Activated naive CD8-positive, alpha-beta T cell treated with anti-CD3 and anti-CD28 coated beads, Interleukin-2, amount 50 U/mL, for 24 hours (primary cell): ENCODE measurements around the gene GALNT15.

Experiments used
- ATAC-seq: fragments of 150-1000 bp; cut with Tn5 transposase; one replicate; pipeline ENCODE4 v1.10.0; 2021
- DNase-seq: peaks from one replicate; pipeline ENCODE4 v3.0.0; 2021
- H3K27ac Mint-ChIP-seq: one replicate; pipeline ENCODE4 v1.8.0; 2021; ENCODE audit warnings: mild to moderate bottlenecking, mixed read lengths
- H3K27me3 Mint-ChIP-seq: one replicate; pipeline ENCODE4 v1.8.0; 2021; ENCODE audit warnings: mixed read lengths
- H3K36me3 Mint-ChIP-seq: one replicate; pipeline ENCODE4 v1.8.0; 2021; ENCODE audit warnings: low read depth, mixed read lengths
- H3K4me1 Mint-ChIP-seq: one replicate; pipeline ENCODE4 v1.8.0; 2021; ENCODE audit warnings: mixed read lengths
- H3K4me3 Mint-ChIP-seq: one replicate; pipeline ENCODE4 v1.8.0; 2021; ENCODE audit warnings: mild to moderate bottlenecking, moderate library complexity, mixed read lengths
- H3K9me3 Mint-ChIP-seq: one replicate; pipeline ENCODE4 v1.8.0; 2021; ENCODE audit warnings: mixed read lengths

GALNT15 gene, protein sequence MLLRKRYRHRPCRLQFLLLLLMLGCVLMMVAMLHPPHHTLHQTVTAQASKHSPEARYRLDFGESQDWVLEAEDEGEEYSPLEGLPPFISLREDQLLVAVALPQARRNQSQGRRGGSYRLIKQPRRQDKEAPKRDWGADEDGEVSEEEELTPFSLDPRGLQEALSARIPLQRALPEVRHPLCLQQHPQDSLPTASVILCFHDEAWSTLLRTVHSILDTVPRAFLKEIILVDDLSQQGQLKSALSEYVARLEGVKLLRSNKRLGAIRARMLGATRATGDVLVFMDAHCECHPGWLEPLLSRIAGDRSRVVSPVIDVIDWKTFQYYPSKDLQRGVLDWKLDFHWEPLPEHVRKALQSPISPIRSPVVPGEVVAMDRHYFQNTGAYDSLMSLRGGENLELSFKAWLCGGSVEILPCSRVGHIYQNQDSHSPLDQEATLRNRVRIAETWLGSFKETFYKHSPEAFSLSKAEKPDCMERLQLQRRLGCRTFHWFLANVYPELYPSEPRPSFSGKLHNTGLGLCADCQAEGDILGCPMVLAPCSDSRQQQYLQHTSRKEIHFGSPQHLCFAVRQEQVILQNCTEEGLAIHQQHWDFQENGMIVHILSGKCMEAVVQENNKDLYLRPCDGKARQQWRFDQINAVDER

GRCh38 chr3:16174389-16174788 is at the start of gene GALNT15:
Gene GALNT15, plus strand, starts transcription at chr3:16174680. Its CDS starts 472 bp downstream, at chr3:16175152.
- H3K9me3 Mint-ChIP-seq: peaks cover 4% of the 10 kb centered on the region
- H3K36me3 Mint-ChIP-seq: no peaks in the 10 kb centered on the region
- H3K27ac Mint-ChIP-seq: no peak within 1 kb of the TSS
- DNase-seq: no peak
- H3K27me3 Mint-ChIP-seq: peaks cover 15% of the 10 kb centered on the region
- no peaks in the 10 kb centered on the region for H3K4me1 Mint-ChIP-seq
- ATAC-seq: no peak
- H3K4me3 Mint-ChIP-seq: no peak within 1 kb of the TSS

- Mint-ChIP-seq H3K36me3 (no peaks in the 10 kb centered on the region), H3K27me3 (peaks cover 1% of the 10 kb centered on the region), H3K27ac (no peak overlapping the region), H3K4me1 (no peaks in the 10 kb centered on the region), H3K9me3 (no peaks in the 10 kb centered on the region), H3K4me3 (no peak overlapping the region)
- no peak for ATAC-seq
- DNase-seq: no peak
Measured at GRCh38 chr3:16126634-16127033, 47.8 kb upstream of the GALNT15 start.

DNA sequence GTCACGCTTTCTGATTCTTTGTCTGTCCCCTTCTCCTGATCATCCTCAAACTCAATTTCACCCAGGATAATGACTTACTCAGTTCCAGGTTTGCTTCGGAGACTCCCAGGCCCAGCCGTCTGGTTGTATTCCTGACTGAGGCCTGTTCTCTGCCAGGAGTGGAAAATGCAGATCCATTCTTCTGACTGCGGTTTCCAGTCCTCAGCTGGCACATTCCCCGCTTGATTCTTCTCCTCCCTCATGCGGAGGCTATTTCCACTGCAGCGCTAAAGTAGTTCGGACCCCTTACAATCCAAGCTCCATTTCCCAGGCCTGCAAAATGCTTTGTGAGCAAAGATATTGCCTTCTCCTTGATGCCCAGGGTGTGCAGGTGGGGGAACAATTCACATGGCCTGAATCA is 47.2 kb upstream of the GALNT15 start:
- Mint-ChIP-seq H3K4me3 (no peak overlapping the region), H3K9me3 (no peaks in the 10 kb centered on the region), H3K27ac (no peak overlapping the region), H3K27me3 (peaks cover 2% of the 10 kb centered on the region), H3K36me3 (no peaks in the 10 kb centered on the region), H3K4me1 (no peaks in the 10 kb centered on the region)
- no peak for ATAC-seq
- DNase-seq: no peak

DNA sequence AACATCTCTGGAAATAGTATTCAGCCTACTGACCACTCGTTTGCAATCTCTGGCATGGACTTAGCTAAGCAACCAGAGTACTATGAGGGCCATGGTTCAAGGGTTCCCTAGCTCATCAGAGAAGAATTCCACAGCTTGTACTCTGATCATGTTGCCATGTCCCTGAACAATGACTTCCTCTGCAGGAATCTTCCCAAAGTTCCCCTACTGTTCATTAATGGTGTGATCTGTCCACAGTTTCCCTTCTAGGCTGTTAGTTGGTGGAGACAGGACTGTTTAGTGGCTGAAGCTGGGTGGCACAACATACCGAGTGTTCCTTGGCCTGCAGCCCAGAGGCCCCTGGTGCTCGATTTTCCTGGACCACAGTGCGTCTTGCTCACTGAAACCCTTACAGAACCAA is 44.4 kb upstream of the GALNT15 start:
- DNase-seq: no peak
- no peak overlapping the region for H3K27ac Mint-ChIP-seq
- no peak for ATAC-seq
- no peaks in the 10 kb centered on the region for H3K9me3 Mint-ChIP-seq
- H3K27me3 Mint-ChIP-seq: peaks cover 2% of the 10 kb centered on the region
- no peaks in the 10 kb centered on the region for H3K36me3 Mint-ChIP-seq
- no peaks in the 10 kb centered on the region for H3K4me1 Mint-ChIP-seq
- no peak overlapping the region for H3K4me3 Mint-ChIP-seq

GRCh38 chr3:16132190-16132589 is 42.3 kb upstream of the GALNT15 start:
- peaks cover 2% of the 10 kb centered on the region for H3K27me3 Mint-ChIP-seq
- DNase-seq: no peak

GRCh38 chr3:16132928-16133327 is 41.6 kb upstream of the GALNT15 start:
- Mint-ChIP-seq H3K9me3 (peaks cover 11% of the 10 kb centered on the region), H3K27me3 (peaks cover 2% of the 10 kb centered on the region), H3K27ac (no peak overlapping the region), H3K4me1 (no peaks in the 10 kb centered on the region), H3K4me3 (no peak overlapping the region), H3K36me3 (no peaks in the 10 kb centered on the region)
- ATAC-seq (no peak), DNase-seq (no peak)

More at GRCh38 chr3:16132190-16132589, 42.3 kb upstream of the GALNT15 start:
- H3K4me3 Mint-ChIP-seq: no peak overlapping the region
- no peak overlapping the region for H3K27ac Mint-ChIP-seq
- no peak for ATAC-seq
- no peaks in the 10 kb centered on the region for H3K36me3 Mint-ChIP-seq
- H3K9me3 Mint-ChIP-seq: peaks cover 9% of the 10 kb centered on the region
- H3K4me1 Mint-ChIP-seq: no peaks in the 10 kb centered on the region

GRCh38 chr3:16134173-16134928 is 40.1 kb upstream of the GALNT15 start:
- H3K9me3 Mint-ChIP-seq: peaks cover 11% of the 10 kb centered on the region
- no peaks in the 10 kb centered on the region for H3K4me1 Mint-ChIP-seq
- DNase-seq (no peak), ATAC-seq (no peak)
- H3K27ac Mint-ChIP-seq: no peak overlapping the region
- peaks cover 2% of the 10 kb centered on the region for H3K27me3 Mint-ChIP-seq
- no peaks in the 10 kb centered on the region for H3K36me3 Mint-ChIP-seq
- H3K4me3 Mint-ChIP-seq: no peak overlapping the region

- ATAC-seq: no peak
- H3K4me1 Mint-ChIP-seq: no peaks in the 10 kb centered on the region
Measured at GRCh38 chr3:16136055-16136454, 38.4 kb upstream of the GALNT15 start.

DNA sequence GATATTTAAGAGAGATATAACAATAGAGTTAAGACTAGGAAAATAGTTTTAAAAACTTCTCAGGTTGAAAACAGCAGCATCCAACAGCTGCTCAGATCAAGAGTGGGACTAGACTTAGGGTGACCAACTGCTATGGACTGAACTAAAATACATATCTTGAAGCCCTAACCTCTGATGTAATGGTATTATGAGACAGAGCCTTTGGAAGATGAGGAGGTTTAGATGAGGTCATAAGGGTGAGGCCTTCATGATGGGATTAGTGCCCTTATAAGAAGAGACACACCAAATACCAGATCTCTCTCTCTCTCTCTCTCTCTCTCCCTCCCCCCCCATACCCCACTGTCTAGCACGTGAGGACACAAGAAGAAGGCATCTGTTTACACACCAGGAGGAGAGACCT is 37.4 kb upstream of the GALNT15 start:
- H3K4me3 Mint-ChIP-seq: no peak overlapping the region
- ATAC-seq (no peak), DNase-seq (no peak)
- no peaks in the 10 kb centered on the region for H3K4me1 Mint-ChIP-seq
- H3K27ac Mint-ChIP-seq: no peak overlapping the region
- no peaks in the 10 kb centered on the region for H3K36me3 Mint-ChIP-seq
- H3K9me3 Mint-ChIP-seq: peaks cover 11% of the 10 kb centered on the region
- no peaks in the 10 kb centered on the region for H3K27me3 Mint-ChIP-seq

More at GRCh38 chr3:16136055-16136454, 38.4 kb upstream of the GALNT15 start:
- Mint-ChIP-seq H3K9me3 (peaks cover 11% of the 10 kb centered on the region), H3K36me3 (no peaks in the 10 kb centered on the region), H3K4me3 (no peak overlapping the region), H3K27ac (no peak overlapping the region), H3K27me3 (peaks cover 2% of the 10 kb centered on the region)
- no peak for DNase-seq

- ATAC-seq (no peak), DNase-seq (no peak)
- Mint-ChIP-seq H3K36me3 (no peaks in the 10 kb centered on the region), H3K27me3 (no peaks in the 10 kb centered on the region), H3K4me3 (no peak overlapping the region), H3K4me1 (no peaks in the 10 kb centered on the region), H3K27ac (no peak overlapping the region), H3K9me3 (peaks cover 11% of the 10 kb centered on the region)
Measured at GRCh38 chr3:16137977-16138376, 36.5 kb upstream of the GALNT15 start.

DNA sequence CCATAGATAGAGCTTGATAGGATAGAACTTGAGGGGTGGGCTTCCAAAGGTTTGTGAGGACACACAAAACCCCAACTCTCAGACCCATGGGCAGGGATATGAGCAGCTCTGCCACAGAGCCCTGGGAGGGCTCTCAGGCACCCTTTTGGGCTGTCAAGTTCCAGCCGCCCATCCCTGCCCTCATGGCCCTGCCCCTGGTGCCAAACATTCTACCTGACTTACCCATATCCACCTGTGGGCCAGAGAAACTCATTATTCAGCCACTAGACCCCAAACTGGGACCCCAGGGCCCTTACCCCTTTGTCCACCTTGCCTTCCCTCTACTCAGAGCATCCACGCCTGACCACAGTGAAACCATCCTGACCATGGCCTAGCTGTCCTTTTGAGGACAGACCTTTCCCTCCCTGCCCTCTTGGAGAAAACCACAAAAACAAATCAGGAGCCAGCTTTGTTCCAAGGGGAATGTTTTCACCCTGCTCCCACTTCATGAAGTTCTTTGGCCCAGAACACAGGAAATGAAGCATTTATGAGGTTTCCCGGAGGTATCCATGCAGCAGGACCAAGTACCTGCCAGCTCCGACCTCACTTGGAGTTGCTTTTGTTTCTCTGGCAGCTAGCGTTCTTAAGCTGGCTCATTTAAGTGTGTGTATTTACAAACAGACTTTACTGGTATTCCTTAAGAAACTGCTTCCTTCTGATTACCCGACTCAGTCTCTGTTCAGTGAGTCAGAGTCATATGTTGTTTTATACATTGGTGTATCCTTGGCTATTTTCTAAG is 34.2 kb upstream of the GALNT15 start:
- no peak for ATAC-seq
- no peak overlapping the region for H3K27ac Mint-ChIP-seq
- no peaks in the 10 kb centered on the region for H3K27me3 Mint-ChIP-seq
- H3K4me1 Mint-ChIP-seq: no peaks in the 10 kb centered on the region
- no peak overlapping the region for H3K4me3 Mint-ChIP-seq
- H3K36me3 Mint-ChIP-seq: no peaks in the 10 kb centered on the region
- peaks cover 17% of the 10 kb centered on the region for H3K9me3 Mint-ChIP-seq
- no peak for DNase-seq

- Mint-ChIP-seq H3K36me3 (no peaks in the 10 kb centered on the region), H3K27me3 (no peaks in the 10 kb centered on the region), H3K9me3 (peaks cover 17% of the 10 kb centered on the region), H3K4me1 (no peaks in the 10 kb centered on the region), H3K4me3 (no peak overlapping the region), H3K27ac (no peak overlapping the region)
- ATAC-seq (no peak), DNase-seq (no peak)
Measured at GRCh38 chr3:16140894-16141285, 33.6 kb upstream of the GALNT15 start.

- Mint-ChIP-seq H3K27me3 (no peaks in the 10 kb centered on the region), H3K4me3 (no peak overlapping the region), H3K4me1 (no peaks in the 10 kb centered on the region), H3K36me3 (no peaks in the 10 kb centered on the region), H3K9me3 (peaks cover 6% of the 10 kb centered on the region), H3K27ac (no peak overlapping the region)
- DNase-seq (no peak), ATAC-seq (no peak)
Measured at GRCh38 chr3:16142350-16143025, 32.0 kb upstream of the GALNT15 start.
